ENCODE data around the gene CASQ2. TPM values are rescaled to one million over a fixed set of nuclear protein-coding genes. Genes with fewer than 3 reads are reported as not detected.

Gene CASQ2
- total and polyA plus RNA-seq, 2 of the 4 experiments (the other 2 are of a cell fraction): not detected

DNA sequence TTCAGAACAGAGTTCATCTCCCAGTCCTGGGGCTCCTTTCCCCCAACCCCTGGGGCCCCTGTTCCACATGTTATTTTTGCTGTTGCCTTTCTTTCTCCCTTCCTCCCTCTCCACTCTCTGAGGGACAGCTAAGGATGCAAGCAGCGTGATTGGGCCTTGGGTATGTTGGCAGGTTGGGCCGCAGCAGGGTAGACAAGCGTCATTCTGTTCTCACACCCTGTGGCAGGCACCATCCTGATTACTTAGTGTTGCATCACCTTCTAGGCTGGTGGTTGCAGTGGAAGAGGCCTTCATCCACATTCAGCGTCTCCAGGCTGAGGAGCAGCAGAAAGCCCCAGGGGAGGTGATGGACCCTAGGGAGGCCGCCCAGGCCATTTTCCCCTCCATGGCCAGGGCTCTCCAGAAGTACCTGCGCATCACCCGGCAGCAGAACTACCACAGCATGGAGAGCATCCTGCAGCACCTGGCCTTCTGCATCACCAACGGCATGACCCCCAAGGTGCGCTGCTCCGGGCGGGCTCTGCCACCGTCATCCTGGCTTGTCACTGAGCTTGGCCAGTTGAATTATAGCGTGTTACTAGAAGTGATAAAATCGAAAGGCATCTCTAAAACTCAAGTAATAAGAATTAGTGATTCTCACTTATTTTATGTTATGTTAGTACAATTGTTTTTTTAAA lies 83.3 kb downstream of the CASQ2 start:
- no peaks in the 10 kb centered on the region for H3K9me3 ChIP-seq (ENCODE audit: control insufficient read depth, insufficient read depth, low read length)
- H3K79me1 ChIP-seq (ENCODE audit: low read depth in 1 of 2, low read length in 2 of 2): no peaks in the 10 kb centered on the region
- in situ Hi-C loops (cut with MboI; ENCODE audit: low sequenced_read_pairs) (no loop called here), dilution Hi-C loops (cut with HindIII; ENCODE audit: low sequenced_read_pairs, unreplicated experiment) (no loop called here), intact Hi-C loops (cut with micrococcal nuclease) (no loop called here)
- no peak for ATAC-seq (ENCODE audit: low read depth)
- H2BK120ac ChIP-seq (ENCODE audit: low read depth, low read length): no peak overlapping the region
- H4K91ac ChIP-seq (ENCODE audit: insufficient read depth, low read depth, low read length): no peak overlapping the region
- no peaks in the 10 kb centered on the region for H3K27me3 ChIP-seq (ENCODE audit: control insufficient read depth, insufficient read depth, low read length)
- peaks cover 12% of the 10 kb centered on the region for H3K36me3 ChIP-seq (ENCODE audit: control insufficient read depth, insufficient read depth, low read length)
- no peak overlapping the region for H2BK5ac ChIP-seq (ENCODE audit: low read depth, low read length, poor library complexity, severe bottlenecking)
- POLR2A ChIA-PET (ENCODE audit: unreplicated experiment): no interaction called here
- no peak overlapping the region for H3K18ac ChIP-seq (ENCODE audit: low read depth, low read length)
- no peak overlapping the region for H3K56ac ChIP-seq (ENCODE audit: extremely low read depth, insufficient read depth, low read length)
- CTCF ChIA-PET: no interaction called here
- H3K14ac ChIP-seq (replicated peaks; ENCODE audit: low read depth, low read length): no peak overlapping the region
- no peak overlapping the region for H3K4me2 ChIP-seq (ENCODE audit: low read depth, low read length)
- no peak overlapping the region for H3K4me3 ChIP-seq (ENCODE audit: insufficient read depth, low read depth, low read length)
- H4K20me1 ChIP-seq (ENCODE audit: insufficient read depth, low read length): no peaks in the 10 kb centered on the region
- no peak overlapping the region for H2BK15ac ChIP-seq (ENCODE audit: low read depth, low read length)
- no peak overlapping the region for H2AFZ ChIP-seq (replicated peaks; ENCODE audit: low read length, poor library complexity)
- no peak overlapping the region for H2AK5ac ChIP-seq (ENCODE audit: low read depth, low read length)
- H2BK20ac ChIP-seq (ENCODE audit: low read depth, low read length): no peak overlapping the region
- no peaks in the 10 kb centered on the region for H3K9me1 ChIP-seq (ENCODE audit: insufficient read depth, low read length)
- TF ChIP-seq RAD21 (IDR thresholded peaks at IDR 0.05; ENCODE audit: low read length): no peak
- 0 out of 2 replicates have a peak, but pooled peaks have one; percentile 26 for TF ChIP-seq CEBPB (IDR thresholded peaks at IDR 0.05; ENCODE audit: low read depth, low read length)
- TF ChIP-seq MXI1 (IDR thresholded peaks at IDR 0.05; ENCODE audit: borderline replicate concordance, low read depth, low read length): no peak
- no TSS peak for BruUV-seq (replicated peaks)
- no CpG with 5 or more reads among the region's 14 CpGs for WGBS, 2 experiments (ENCODE audit: extremely low coverage in 2 of 2, insufficient read length in 1 of 2)
- H4K5ac ChIP-seq (ENCODE audit: low read depth, low read length): no peak overlapping the region
- DNase-seq: no peak
- H3K4ac ChIP-seq (ENCODE audit: low read depth, low read length): no peak overlapping the region
- H3K9ac ChIP-seq (ENCODE audit: low read depth, low read length): no peak overlapping the region
- H3K23ac ChIP-seq (ENCODE audit: low read depth, low read length): no peak overlapping the region
- H3K4me1 ChIP-seq (ENCODE audit: control insufficient read depth, insufficient read depth, low read length): no peaks in the 10 kb centered on the region
- H3K27ac ChIP-seq (ENCODE audit: insufficient read depth, low read length): no peak overlapping the region
- H2AK9ac ChIP-seq (replicated peaks; ENCODE audit: low read depth, low read length, poor library complexity): no peak overlapping the region
- no peak overlapping the region for H4K8ac ChIP-seq (ENCODE audit: low read depth in 2 of 2, low read length in 2 of 2)

Measured in IMR-90 (cell line).